Mesendoderm (in vitro differentiated cells): ENCODE measurements around the gene CBARP.
"Not testable (repeated sequence)": the region's sequence is repeated elsewhere in the genome, so short reads cannot be mapped to it uniquely, and the experiment has no call there.

Experiments
- DNase-seq: peaks from one replicate; pipeline ENCODE4 v3.0.0; 2013
- H2AK5ac ChIP-seq: 2 replicates; pipeline ENCODE4 v1.6.1; 2013; ENCODE audit warnings: low read length, inconsistent platforms
- H2BK120ac ChIP-seq: 2 replicates; pipeline ENCODE4 v1.6.1; 2013; ENCODE audit warnings: low read depth, mild to moderate bottlenecking, low read length, moderate library complexity, mixed read lengths
- H2BK15ac ChIP-seq: replicated peaks from 2 replicates; pipeline ENCODE4 v1.6.1; 2013; ENCODE audit warnings: low read depth, mild to moderate bottlenecking, moderate library complexity
- H2BK5ac ChIP-seq: 2 replicates; pipeline ENCODE4 v1.6.1; 2013; ENCODE audit warnings: low read length, inconsistent platforms
- H3K18ac ChIP-seq: 2 replicates; pipeline ENCODE4 v1.6.1; 2013; ENCODE audit warnings: mild to moderate bottlenecking, low read length, mixed read lengths
- H3K23ac ChIP-seq: one replicate; pipeline ENCODE4 v1.6.1; 2013; ENCODE audit warnings: low read length
- H3K27ac ChIP-seq: 2 replicates; pipeline ENCODE4 v1.5.1; 2013; ENCODE audit warnings: low read depth, mild to moderate bottlenecking, inconsistent platforms, low read length, moderate library complexity
- H3K27me3 ChIP-seq: 2 replicates; pipeline ENCODE4 v1.6.1; 2013; ENCODE audit warnings: low read length, control low read depth, mild to moderate bottlenecking, inconsistent platforms; ENCODE audit not compliant: insufficient read depth, poor library complexity
- H3K36me3 ChIP-seq: 2 replicates; pipeline ENCODE4 v1.6.1; 2013; ENCODE audit warnings: low read length, inconsistent platforms; ENCODE audit not compliant: control insufficient read depth, insufficient read depth
- H3K4ac ChIP-seq: one replicate; pipeline ENCODE4 v1.6.1; 2013; ENCODE audit warnings: low read depth, mild to moderate bottlenecking, low read length, moderate library complexity
- H3K4me1 ChIP-seq: 2 replicates; pipeline ENCODE4 v1.6.1; 2013; ENCODE audit warnings: low read depth, low read length, inconsistent platforms; ENCODE audit not compliant: control insufficient read depth
- H3K4me2 ChIP-seq: 2 replicates; pipeline ENCODE4 v1.6.1; 2013; ENCODE audit warnings: low read length
- H3K4me3 ChIP-seq: 2 replicates; pipeline ENCODE4 v1.5.1; 2013; ENCODE audit warnings: mild to moderate bottlenecking, low read length
- H3K56ac ChIP-seq: one replicate; pipeline ENCODE4 v1.6.1; 2013; ENCODE audit warnings: low read length
- H3K79me1 ChIP-seq: 2 replicates; pipeline ENCODE4 v1.6.1; 2013; ENCODE audit warnings: low read length, inconsistent platforms
- H3K79me2 ChIP-seq: 2 replicates; pipeline ENCODE4 v1.6.1; 2013; ENCODE audit warnings: mild to moderate bottlenecking, low read length; ENCODE audit not compliant: control insufficient read depth, insufficient read depth
- H3K9ac ChIP-seq: 2 replicates; pipeline ENCODE4 v1.6.1; 2013; ENCODE audit warnings: low read length, inconsistent platforms
- H4K5ac ChIP-seq: one replicate; pipeline ENCODE4 v1.6.1; 2013; ENCODE audit warnings: low read length
- H4K8ac ChIP-seq: one replicate; pipeline ENCODE4 v1.6.1; 2013; ENCODE audit warnings: low read depth, mild to moderate bottlenecking, control low read depth, low read length, moderate library complexity
- WGBS: extraction: QIAGEN DNeasy Blood & Tissue Kit; methylation state at CpG from one replicate; pipeline ENCODE4 v1.1.7; 2013; ENCODE audit warnings: low lambda C conversion rate, missing lambda C conversion rate; ENCODE audit not compliant: insufficient coverage; ENCODE audit errors: extremely low coverage; 5-methylcytosine and 5-hydroxymethylcytosine counted together

CBARP gene

GRCh38 chr19:1247748-1248138 lies 9.9 kb upstream of the CBARP start:
- peaks cover 5% of the 10 kb centered on the region for H3K36me3 ChIP-seq
- H3K27ac ChIP-seq = no peak overlapping the region

GRCh38 chr19:1246265-1247087 lies 8.7 kb upstream of the CBARP start:
- H3K79me2 ChIP-seq = peaks cover 20% of the 10 kb centered on the region
- not testable (repeated sequence) for H3K27ac ChIP-seq, H4K8ac ChIP-seq, H3K4me2 ChIP-seq, H2BK5ac ChIP-seq, H3K18ac ChIP-seq, H3K23ac ChIP-seq, H3K4me1 ChIP-seq, H4K5ac ChIP-seq, H3K27me3 ChIP-seq, H3K4ac ChIP-seq, H3K36me3 ChIP-seq, DNase-seq, H2AK5ac ChIP-seq, H2BK120ac ChIP-seq, H3K4me3 ChIP-seq, H3K79me1 ChIP-seq, H2BK15ac ChIP-seq, H3K9ac ChIP-seq
- WGBS = no CpG with 5 or more reads among the region's 27 CpGs
- H3K56ac ChIP-seq = peak overlapping the region; percentile 25

More at GRCh38 chr19:1247748-1248138, 9.9 kb upstream of the CBARP start:
- Histone ChIP-seq H2BK15ac (no peak overlapping the region), H2BK5ac (no peak overlapping the region), H3K9ac (peak overlapping the region; percentile 81), H3K27me3 (no peaks in the 10 kb centered on the region), H4K8ac (no peak overlapping the region), H3K18ac (peak overlapping the region; percentile 62), H3K79me1 (no peaks in the 10 kb centered on the region), H3K4me3 (no peak overlapping the region), H2AK5ac (no peak overlapping the region), H3K56ac (peak overlapping the region; percentile 89), H4K5ac (no peak overlapping the region), H3K79me2 (peaks cover 28% of the 10 kb centered on the region), H2BK120ac (no peak overlapping the region), H3K4me2 (peak overlapping the region; percentile 84), H3K4me1 (no peaks in the 10 kb centered on the region), H3K4ac (no peak overlapping the region), H3K23ac (no peak overlapping the region)
- WGBS = no CpG with 5 or more reads among the region's 8 CpGs
- no peak for DNase-seq

GRCh38 chr19:1245494-1246264 lies 7.9 kb upstream of the CBARP start:
- Histone ChIP-seq H3K79me1 (peaks cover 5% of the 10 kb centered on the region), H3K4ac (no peak overlapping the region), H2AK5ac (no peak overlapping the region), H3K4me1 (no peaks in the 10 kb centered on the region), H3K18ac (no peak overlapping the region), H2BK120ac (no peak overlapping the region), H3K9ac (no peak overlapping the region), H3K36me3 (no peaks in the 10 kb centered on the region), H3K27ac (no peak overlapping the region), H3K4me2 (no peak overlapping the region), H3K23ac (no peak overlapping the region), H3K27me3 (no peaks in the 10 kb centered on the region), H2BK5ac (no peak overlapping the region), H3K4me3 (no peak overlapping the region), H4K8ac (no peak overlapping the region), H3K56ac (peak overlapping the region; percentile 25), H2BK15ac (no peak overlapping the region), H3K79me2 (peaks cover 12% of the 10 kb centered on the region), H4K5ac (no peak overlapping the region)
- no peak for DNase-seq
- WGBS = no CpG with 5 or more reads among the region's 26 CpGs

DNA sequence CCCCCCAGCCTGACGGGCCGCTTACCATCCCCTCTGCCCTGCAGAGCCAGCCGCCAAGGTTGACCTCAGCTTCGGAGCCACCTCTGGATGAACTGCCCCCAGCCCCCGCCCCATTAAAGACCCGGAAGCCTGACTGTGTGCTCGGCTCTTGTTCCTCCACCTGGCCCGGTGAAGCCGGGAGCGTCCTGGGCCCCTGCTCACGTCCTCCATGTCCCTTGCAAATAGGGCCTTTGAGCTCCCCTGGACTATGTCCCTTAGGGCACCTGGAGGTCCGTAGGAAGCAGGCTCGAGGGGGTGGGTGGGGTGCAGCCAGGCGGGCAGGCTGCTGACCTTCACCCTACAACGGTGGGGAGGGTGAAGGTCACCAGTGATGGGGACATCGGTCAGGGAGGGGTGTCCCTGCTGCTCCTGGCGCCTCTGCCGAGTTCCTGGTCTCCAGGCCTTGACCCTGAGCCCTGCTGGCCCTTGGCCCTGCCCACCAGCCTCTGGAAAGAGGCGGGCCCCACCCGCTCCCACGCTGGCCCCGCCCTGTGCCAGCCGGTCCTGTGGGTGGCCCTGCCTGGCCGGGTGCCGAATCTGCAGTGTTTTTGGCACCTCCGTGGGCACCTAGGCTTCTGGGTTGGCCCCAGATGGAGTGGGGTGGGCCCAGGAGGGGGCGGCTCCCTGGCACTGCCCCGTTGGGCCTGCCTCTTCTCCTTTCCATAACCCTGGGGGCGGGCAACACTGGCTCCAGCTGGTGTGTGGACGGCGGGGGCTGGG lies 7.1 kb upstream of the CBARP start:
- WGBS = no CpG with 5 or more reads among the region's 31 CpGs
- H3K56ac ChIP-seq = peak overlapping the region; percentile 79
- H4K5ac ChIP-seq = no peak overlapping the region
- no peaks in the 10 kb centered on the region for H3K27me3 ChIP-seq
- no peak for DNase-seq
- no peaks in the 10 kb centered on the region for H3K4me1 ChIP-seq
- H3K23ac ChIP-seq = no peak overlapping the region
- H3K4me3 ChIP-seq = no peak overlapping the region
- no peak overlapping the region for H3K18ac ChIP-seq
- H3K79me2 ChIP-seq = peaks cover 6% of the 10 kb centered on the region
- H3K36me3 ChIP-seq = no peaks in the 10 kb centered on the region
- no peak overlapping the region for H2BK5ac ChIP-seq
- H3K4ac ChIP-seq = peak overlapping the region; percentile 38
- H4K8ac ChIP-seq = no peak overlapping the region
- H3K4me2 ChIP-seq = no peak overlapping the region
- H3K27ac ChIP-seq = no peak overlapping the region
- no peak overlapping the region for H2AK5ac ChIP-seq
- no peak overlapping the region for H2BK120ac ChIP-seq
- no peak overlapping the region for H2BK15ac ChIP-seq
- peak overlapping the region; percentile 50 for H3K9ac ChIP-seq
- H3K79me1 ChIP-seq = peaks cover 5% of the 10 kb centered on the region

DNA sequence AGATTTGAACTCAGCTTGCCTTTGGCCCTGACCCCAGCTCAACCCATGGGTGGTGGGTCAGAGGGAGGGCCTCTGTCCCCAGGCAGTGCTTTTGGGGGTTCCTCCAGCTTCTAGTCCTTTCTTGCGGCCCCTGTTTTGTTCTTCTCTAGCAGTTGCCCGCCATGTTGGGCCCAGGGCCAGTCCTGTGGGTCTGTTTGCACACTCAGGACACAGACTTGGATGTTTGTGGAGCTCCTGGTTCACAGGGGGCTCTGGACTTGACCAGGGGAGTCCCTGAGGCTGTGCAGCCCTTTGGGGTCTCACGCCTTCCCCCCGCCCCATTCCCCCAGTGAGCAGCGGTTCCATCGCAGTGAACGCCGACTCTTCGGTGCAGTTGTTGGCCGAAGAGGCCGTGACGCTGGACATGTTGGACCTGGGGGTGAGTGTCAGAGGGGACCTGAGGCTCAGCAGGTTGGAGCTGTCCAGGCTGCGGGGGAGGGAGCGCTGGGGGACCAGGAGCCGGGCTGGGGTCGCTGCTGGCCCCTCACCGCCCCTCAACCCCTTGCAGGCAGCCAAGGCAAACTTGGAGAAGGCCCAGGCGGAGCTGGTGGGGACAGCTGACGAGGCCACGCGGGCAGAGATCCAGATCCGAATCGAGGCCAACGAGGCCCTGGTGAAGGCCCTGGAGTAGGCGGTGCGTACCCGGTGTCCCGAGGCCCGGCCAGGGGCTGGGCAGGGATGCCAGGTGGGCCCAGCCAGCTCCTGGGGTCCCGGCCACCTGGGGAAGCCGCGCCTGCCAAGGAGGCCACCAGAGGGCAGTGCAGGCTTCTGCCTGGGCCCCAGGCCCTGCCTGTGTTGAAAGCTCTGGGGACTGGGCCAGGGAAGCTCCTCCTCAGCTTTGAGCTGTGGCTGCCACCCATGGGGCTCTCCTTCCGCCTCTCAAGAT lies 6.2 kb upstream of the CBARP start:
- no peaks in the 10 kb centered on the region for H3K27me3 ChIP-seq
- H3K18ac ChIP-seq = no peak overlapping the region
- H3K9ac ChIP-seq = peak overlapping the region; percentile 50
- no CpG with 5 or more reads among the region's 33 CpGs for WGBS
- no peak overlapping the region for H3K23ac ChIP-seq
- H3K79me1 ChIP-seq = peaks cover 5% of the 10 kb centered on the region
- H4K8ac ChIP-seq = no peak overlapping the region
- peak overlapping the region; percentile 79 for H3K56ac ChIP-seq
- no peak overlapping the region for H2AK5ac ChIP-seq
- no peak overlapping the region for H3K4me3 ChIP-seq
- H2BK5ac ChIP-seq = no peak overlapping the region
- no peaks in the 10 kb centered on the region for H3K36me3 ChIP-seq
- H4K5ac ChIP-seq = no peak overlapping the region
- no peak overlapping the region for H3K4ac ChIP-seq
- peak; percentile 82 for DNase-seq
- no peaks in the 10 kb centered on the region for H3K4me1 ChIP-seq
- H3K79me2 ChIP-seq = peaks cover 5% of the 10 kb centered on the region
- H3K27ac ChIP-seq = no peak overlapping the region
- H2BK120ac ChIP-seq = no peak overlapping the region
- no peak overlapping the region for H3K4me2 ChIP-seq
- no peak overlapping the region for H2BK15ac ChIP-seq
